Measurements from ENCODE around the gene ANP32D.

GRCh38 chr12:48514728-48515127, 42.4 kb downstream of the ANP32D start:
- no peak for TF ChIP-seq CTCF (IDR thresholded peaks at IDR 0.05)
- TF ChIP-seq POLR2A (IDR thresholded peaks at IDR 0.05), result no peak
- no peak for TF ChIP-seq POLR2AphosphoS5 (IDR thresholded peaks at IDR 0.05; ENCODE audit: insufficient read depth in 1 of 2, low read depth in 1 of 2)
